T-helper 22 cell (primary cell): ENCODE results near the gene EIF1.
"Not testable (repeated sequence)": the region's sequence is repeated elsewhere in the genome, so short reads cannot be mapped to it uniquely, and the experiment has no call there.

ENCODE experiments used
- DNase-seq: peaks from one replicate; pipeline ENCODE4 v3.0.0-alpha.2; 2020; ENCODE audit warnings: low read depth

The EIF1 gene

GRCh38 chr17:41678907-41679739, 9.6 kb upstream of the EIF1 start:
- DNase-seq = peak; percentile 59

- DNase-seq = no peak
These were observed 8.8 kb upstream of the EIF1 start for GRCh38 chr17:41679740-41680425.

- no peak for DNase-seq
These were observed 8.2 kb upstream of the EIF1 start for GRCh38 chr17:41680426-41681040.

- no peak for DNase-seq
These were observed 6.9 kb upstream of the EIF1 start for GRCh38 chr17:41681776-41682175.

GRCh38 chr17:41682631-41683030, 6.1 kb upstream of the EIF1 start:
- no peak for DNase-seq

GRCh38 chr17:41683441-41684007, 5.2 kb upstream of the EIF1 start:
- DNase-seq = no peak

- no peak for DNase-seq
These were observed 4.7 kb upstream of the EIF1 start for GRCh38 chr17:41684035-41684434.

- DNase-seq = not testable (repeated sequence)
These were observed 2.9 kb upstream of the EIF1 start for GRCh38 chr17:41685753-41686152.

GRCh38 chr17:41686281-41686680, 2.4 kb upstream of the EIF1 start:
- no peak for DNase-seq

GRCh38 chr17:41687828-41688640, 651 bp upstream of the EIF1 start:
- peak; percentile 27 for DNase-seq

- no peak for DNase-seq
These were observed 1.0 kb downstream of the EIF1 start for GRCh38 chr17:41689497-41690299.

- no peak for DNase-seq
These were observed 1.8 kb downstream of the EIF1 start for GRCh38 chr17:41690497-41690896.

- no peak for DNase-seq
These were observed 2.5 kb downstream of the EIF1 start for GRCh38 chr17:41691031-41691777.

- DNase-seq = no peak
These were observed 4.2 kb downstream of the EIF1 start for GRCh38 chr17:41692722-41693521.

GRCh38 chr17:41695134-41695661, 6.5 kb downstream of the EIF1 start:
- DNase-seq = no peak

GRCh38 chr17:41695954-41696757, 7.5 kb downstream of the EIF1 start:
- peak; percentile 55 for DNase-seq

- DNase-seq = no peak
These were observed 8.7 kb downstream of the EIF1 start for GRCh38 chr17:41697122-41697962.
